Measurements from ENCODE around the gene LRBA. TPM values are rescaled to one million over a fixed set of nuclear protein-coding genes. Genes with fewer than 3 reads are reported as not detected.
"Not testable (repeated sequence)": the region's sequence is repeated elsewhere in the genome, so short reads cannot be mapped to it uniquely, and the experiment has no call there.

LRBA gene
- total and polyA plus RNA-seq, 9 of the 15 experiments (the other 6 are each of a cell fraction or from before 2014, with no cell fraction given), result 24.2 to 88.7 (median 59.7) TPM

- POLR2A ChIA-PET, result interaction anchor here (0.7 to 1.2 kb wide), 2 partner anchors 8 to 12 kb away, joined by 3 to 4 read pairs; no protein-coding TSS in a partner anchor
- WGBS (ENCODE audit: insufficient coverage, low coverage, missing lambda C conversion rate), result 73% methylated on average over 1 of the region's 1 CpG
- H3K4me2 ChIP-seq (ENCODE audit: insufficient read depth, low read length); DNase-seq (ENCODE audit: extremely low read depth in 1 of 4, low spot score in 3 of 4); in situ Hi-C loops (cut with MboI); H3K9ac ChIP-seq (ENCODE audit: insufficient read depth in 1 of 2, low read depth in 2 of 2, low read length in 2 of 2); H3K4me3 ChIP-seq; BruUV-seq (replicated peaks); H3K36me3 ChIP-seq (ENCODE audit: control insufficient read depth, insufficient read depth, low read length); H3K4me1 ChIP-seq (replicated peaks in 1 of 2; ENCODE audit: control insufficient read depth in 2 of 2, insufficient read depth in 2 of 2, low read length in 2 of 2); H3K9me1 ChIP-seq (ENCODE audit: control insufficient read depth, insufficient read depth, low read length); CTCF ChIA-PET (ENCODE audit: low intra/inter-chr PET ratio); H3K27ac ChIP-seq (ENCODE audit: extremely low read depth, low read depth, low read length); intact Hi-C loops (cut with micrococcal nuclease); ATAC-seq; H2AFZ ChIP-seq (ENCODE audit: low read depth, low read length); H4K20me1 ChIP-seq (replicated peaks; ENCODE audit: control insufficient read depth, insufficient read depth, low read length); H3K27me3 ChIP-seq (ENCODE audit: control insufficient read depth in 2 of 2, insufficient read depth in 2 of 2, low read length in 2 of 2); FAIRE-seq: not testable (repeated sequence)
- H3K9me3 ChIP-seq (replicated peaks; ENCODE audit: control insufficient read depth, insufficient read depth, low read depth, low read length), result peaks cover 18% of the 10 kb centered on the region
- peaks cover 79% of the 10 kb centered on the region for H3K79me2 ChIP-seq (ENCODE audit: control insufficient read depth, insufficient read depth, low read length)
Measured at GRCh38 chr4:150957095-150957494, 58.0 kb downstream of the LRBA start.

DNA sequence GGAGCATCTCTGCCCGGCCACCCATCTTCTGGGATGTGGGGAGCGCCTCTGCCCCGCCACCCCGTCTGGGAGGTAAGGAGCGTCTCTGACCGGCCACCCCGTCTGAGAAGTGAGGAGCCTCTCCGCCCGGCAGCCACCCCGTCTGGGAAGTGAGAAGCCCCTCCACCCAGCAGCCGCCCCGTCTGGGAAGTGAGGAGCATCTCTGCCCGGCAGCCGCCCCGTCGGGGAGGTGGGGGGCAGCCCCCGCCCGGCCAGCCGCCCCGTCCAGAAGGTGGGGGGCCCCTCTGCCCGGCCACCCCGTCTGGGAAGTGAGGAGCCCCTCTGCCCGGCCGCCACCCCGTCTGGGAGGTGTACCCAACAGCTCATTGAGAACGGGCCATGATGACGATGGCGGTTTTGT is 61.2 kb downstream of the LRBA start:
- H3K27ac ChIP-seq (ENCODE audit: extremely low read depth, low read depth, low read length); H3K27me3 ChIP-seq (ENCODE audit: control insufficient read depth in 2 of 2, insufficient read depth in 2 of 2, low read length in 2 of 2); H3K4me3 ChIP-seq; BruUV-seq (replicated peaks); H3K36me3 ChIP-seq (ENCODE audit: control insufficient read depth, insufficient read depth, low read length); H3K9ac ChIP-seq (ENCODE audit: insufficient read depth in 1 of 2, low read depth in 2 of 2, low read length in 2 of 2); H4K20me1 ChIP-seq (replicated peaks; ENCODE audit: control insufficient read depth, insufficient read depth, low read length); DNase-seq (ENCODE audit: extremely low read depth in 1 of 4, low spot score in 3 of 4); FAIRE-seq; in situ Hi-C loops (cut with MboI); intact Hi-C loops (cut with micrococcal nuclease); CTCF ChIA-PET (ENCODE audit: low intra/inter-chr PET ratio); H3K4me1 ChIP-seq (replicated peaks in 1 of 2; ENCODE audit: control insufficient read depth in 2 of 2, insufficient read depth in 2 of 2, low read length in 2 of 2); POLR2A ChIA-PET; H2AFZ ChIP-seq (ENCODE audit: low read depth, low read length); H3K9me1 ChIP-seq (ENCODE audit: control insufficient read depth, insufficient read depth, low read length); ATAC-seq; H3K4me2 ChIP-seq (ENCODE audit: insufficient read depth, low read length): not testable (repeated sequence)
- H3K79me2 ChIP-seq (ENCODE audit: control insufficient read depth, insufficient read depth, low read length), result peaks cover 83% of the 10 kb centered on the region
- WGBS (ENCODE audit: insufficient coverage, low coverage, missing lambda C conversion rate), result 100% methylated on average over 1 of the region's 28 CpGs
- H3K9me3 ChIP-seq (replicated peaks; ENCODE audit: control insufficient read depth, insufficient read depth, low read depth, low read length), result peaks cover 15% of the 10 kb centered on the region

All from K562 (cell line).